GM12878 (cell line): ENCODE results near the gene DGAT2. TPM values are rescaled to one million over a fixed set of nuclear protein-coding genes. Genes with fewer than 3 reads are reported as not detected.
A peak's percentile ranks its signal among the peaks of the same experiment; 100 is the strongest.

Source experiments
- BACH1 ChIP-seq: fragments of 450-650 bp; IDR thresholded peaks from 2 replicates; pipeline ENCODE4 v1.6.1; 2017; ENCODE audit warnings: mild to moderate bottlenecking, borderline replicate concordance
- BMI1 ChIP-seq: fragments of 450-650 bp; IDR thresholded peaks from 2 replicates; pipeline ENCODE4 v1.6.1; 2016; ENCODE audit warnings: mild to moderate bottlenecking, moderate library complexity, borderline replicate concordance
- CEBPB ChIP-seq, 2 experiments: fragments of 150-350 bp in 1 of 2; IDR thresholded peaks; 2 replicates each; pipeline ENCODE4 v1.6.1; 2012 to 2014; ENCODE audit warnings: low read depth in 2 of 2, low read length in 2 of 2, borderline replicate concordance in 1 of 2, inconsistent platforms in 1 of 2
- CREB1 ChIP-seq: IDR thresholded peaks from 2 replicates; pipeline ENCODE4 v1.6.1; 2012; ENCODE audit warnings: low read depth, mild to moderate bottlenecking, inconsistent platforms
- EED ChIP-seq: sonication (generic); IDR thresholded peaks from 2 replicates; pipeline ENCODE4 v1.6.1; 2016; ENCODE audit warnings: antibody characterized with exemption, low read depth
- EGR1 ChIP-seq, 2 experiments: IDR thresholded peaks; 1 replicate in 1 of 2; 2 replicates in 1 of 2; pipeline ENCODE4 v1.6.1; 2011 to 2012; ENCODE audit warnings: low read depth in 2 of 2, low read length in 2 of 2, borderline replicate concordance in 1 of 2, mild to moderate bottlenecking in 1 of 2, moderate library complexity in 1 of 2
- GATAD2B ChIP-seq: fragments of 450-650 bp; conservative IDR thresholded peaks from 2 replicates; pipeline ENCODE4 v1.6.1; 2017; ENCODE audit warnings: low read depth, mild to moderate bottlenecking, moderate library complexity
- KLF5 ChIP-seq: fragments of 450-650 bp; IDR thresholded peaks from 2 replicates; pipeline ENCODE4 v1.6.1; 2014; ENCODE audit warnings: mild to moderate bottlenecking; ENCODE audit not compliant: partially characterized antibody
- MTA2 ChIP-seq: fragments of 450-650 bp; IDR thresholded peaks from 2 replicates; pipeline ENCODE4 v1.6.1; 2016; ENCODE audit warnings: low read depth, mild to moderate bottlenecking, moderate library complexity
- MYB ChIP-seq: fragments of 150-350 bp; IDR thresholded peaks from 2 replicates; pipeline ENCODE4 v1.6.1; 2014; ENCODE audit warnings: mild to moderate bottlenecking, low read depth, low read length, borderline replicate concordance
- NR2F1 ChIP-seq: fragments of 450-650 bp; conservative IDR thresholded peaks from 2 replicates; pipeline ENCODE4 v1.6.1; 2017; ENCODE audit warnings: mild to moderate bottlenecking
- PBX3 ChIP-seq: IDR thresholded peaks from 2 replicates; pipeline ENCODE4 v1.6.1; 2011; ENCODE audit warnings: mild to moderate bottlenecking, low read depth, low read length, moderate library complexity; ENCODE audit not compliant: insufficient replicate concordance
- RFX5 ChIP-seq: IDR thresholded peaks from 2 replicates; pipeline ENCODE4 v1.6.1; 2011; ENCODE audit warnings: low read depth, low read length, improper control_type of control experiment
- SMAD5 ChIP-seq: IDR thresholded peaks from 2 replicates; pipeline ENCODE4 v1.6.1; 2016; ENCODE audit warnings: antibody characterized with exemption, low read depth
- TARDBP ChIP-seq: IDR thresholded peaks from 2 replicates; pipeline ENCODE4 v1.6.1; 2016; ENCODE audit warnings: borderline replicate concordance
- TBL1XR1 ChIP-seq: IDR thresholded peaks from 2 replicates; pipeline ENCODE4 v1.6.1; 2012; ENCODE audit warnings: low read depth, low read length, improper control_type of control experiment
- TCF3 ChIP-seq: IDR thresholded peaks from 2 replicates; pipeline ENCODE4 v1.6.1; 2012; ENCODE audit warnings: low read depth, mild to moderate bottlenecking, low read length, borderline replicate concordance; ENCODE audit not compliant: insufficient read depth
- polyA plus RNA-seq, 11 experiments: library from polyadenylated mRNA; depleted of rRNA in 4 of 11; unstranded in 6 of 11; stranded (reverse) in 5 of 11; fragments of >200 nt; fragmentation: Nextera tagmentation in 4 of 11; fragmentation: Illumina TruSeq in 1 of 11; extraction: Ambion mirVana in 4 of 11; extraction: Trizol in 1 of 11; gene quantifications; 1 replicate in 1 of 11; 2 replicates in 10 of 11; pipeline versions ENCODE4 v1.2.1 to v1.2.3, GENCODE V29; 2011 to 2016; ENCODE audit warnings: inconsistent platforms in 2 of 11, missing spikeins in 2 of 11, low read depth in 1 of 11
- total RNA-seq, 4 experiments: library from RNA; depleted of rRNA in 3 of 4; stranded (reverse); fragments of >200 nt in 3 of 4; fragmentation: Illumina TruSeq in 1 of 4; extraction: Trizol in 1 of 4; gene quantifications; 2 replicates each; pipeline versions ENCODE4 v1.2.1 to v1.2.3, GENCODE V29; 2013 to 2021
- TF ChIP-seq, protein P1 (sequence below): fragments of 450-650 bp; IDR thresholded peaks from 2 replicates; pipeline ENCODE4 v1.6.1; 2018; ENCODE audit warnings: mild to moderate bottlenecking, low read depth, moderate library complexity; ENCODE audit not compliant: partially characterized antibody
- TF ChIP-seq, protein P2 (sequence below): fragments of 450-650 bp; IDR thresholded peaks from 2 replicates; pipeline ENCODE4 v1.6.1; 2017; ENCODE audit warnings: mild to moderate bottlenecking, moderate library complexity

The DGAT2 gene
- total and polyA plus RNA-seq, 10 of the 15 experiments (the other 5 are each of a cell fraction or from before 2014, with no cell fraction given) = 5.1 to 25.9 (median 17.6) TPM

DNA sequence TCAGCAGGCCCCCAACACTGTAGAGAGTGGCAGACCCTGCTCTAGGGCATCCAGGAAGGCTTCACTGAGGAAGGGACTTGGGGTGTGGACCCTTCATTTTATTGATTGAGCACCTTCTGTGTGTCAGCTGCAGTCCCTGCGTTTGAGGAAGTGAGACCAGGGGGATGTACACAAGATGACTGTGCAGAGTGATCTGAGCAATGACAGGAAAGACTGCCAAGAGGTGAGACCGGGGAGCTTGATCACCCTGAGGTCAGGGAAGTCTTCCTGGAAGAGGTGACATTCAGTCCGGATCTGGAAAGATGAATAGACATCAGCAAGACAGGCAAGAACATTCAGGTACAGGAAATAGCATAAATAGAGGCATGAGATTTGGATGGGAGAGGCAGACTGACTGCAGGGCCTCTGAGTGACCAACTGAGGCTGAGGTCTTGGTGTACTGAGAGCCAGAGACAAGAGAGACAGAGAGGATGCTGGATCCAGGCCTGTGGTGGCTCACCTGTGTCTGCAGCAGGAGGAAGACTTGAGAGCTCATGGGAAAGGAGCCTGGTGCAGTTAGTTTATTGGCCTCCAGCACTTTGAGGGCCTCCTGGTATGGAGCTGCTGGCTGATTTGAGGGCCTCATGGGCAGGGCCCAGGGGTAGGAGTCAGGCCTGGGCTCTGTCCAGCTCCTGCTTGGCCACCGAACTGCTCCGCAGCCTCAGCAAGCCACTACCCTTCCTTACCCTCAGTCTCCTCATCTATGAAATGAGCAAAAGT, 5.2 kb downstream of the DGAT2 start (continued):
- TF ChIP-seq KLF5 (peak; percentile 39), SMAD5 (no peak), CEBPB (IDR thresholded peaks at IDR 0.05; ENCODE audit: borderline replicate concordance in 1 of 2, low read depth in 2 of 2, low read length in 2 of 2) (no peak), MTA2 (peak; percentile 80), TBL1XR1 (0 out of 2 replicates have a peak, but pooled peaks have one; percentile 41), RFX5 (no peak), GATAD2B (peak; percentile 80; the same call in 1 of the 2 replicates), TARDBP (peak; percentile 48; the same call in 1 of the 2 replicates), NR2F1 (peak; percentile 88), PBX3 (peak; percentile 88), CREB1 (0 out of 2 replicates have a peak, but pooled peaks have one; percentile 38), EED (peak; percentile 96), BMI1 (peak; percentile 73), TCF3 (peak; percentile 85; the same call in 1 of the 2 replicates), MYB (no peak), EGR1 (IDR thresholded peaks at IDR 0.05; ENCODE audit: borderline replicate concordance in 1 of 2, low read depth in 2 of 2, low read length in 2 of 2) (no peak), BACH1 (peak; percentile 97)
- TF ChIP-seq, protein P1, sequence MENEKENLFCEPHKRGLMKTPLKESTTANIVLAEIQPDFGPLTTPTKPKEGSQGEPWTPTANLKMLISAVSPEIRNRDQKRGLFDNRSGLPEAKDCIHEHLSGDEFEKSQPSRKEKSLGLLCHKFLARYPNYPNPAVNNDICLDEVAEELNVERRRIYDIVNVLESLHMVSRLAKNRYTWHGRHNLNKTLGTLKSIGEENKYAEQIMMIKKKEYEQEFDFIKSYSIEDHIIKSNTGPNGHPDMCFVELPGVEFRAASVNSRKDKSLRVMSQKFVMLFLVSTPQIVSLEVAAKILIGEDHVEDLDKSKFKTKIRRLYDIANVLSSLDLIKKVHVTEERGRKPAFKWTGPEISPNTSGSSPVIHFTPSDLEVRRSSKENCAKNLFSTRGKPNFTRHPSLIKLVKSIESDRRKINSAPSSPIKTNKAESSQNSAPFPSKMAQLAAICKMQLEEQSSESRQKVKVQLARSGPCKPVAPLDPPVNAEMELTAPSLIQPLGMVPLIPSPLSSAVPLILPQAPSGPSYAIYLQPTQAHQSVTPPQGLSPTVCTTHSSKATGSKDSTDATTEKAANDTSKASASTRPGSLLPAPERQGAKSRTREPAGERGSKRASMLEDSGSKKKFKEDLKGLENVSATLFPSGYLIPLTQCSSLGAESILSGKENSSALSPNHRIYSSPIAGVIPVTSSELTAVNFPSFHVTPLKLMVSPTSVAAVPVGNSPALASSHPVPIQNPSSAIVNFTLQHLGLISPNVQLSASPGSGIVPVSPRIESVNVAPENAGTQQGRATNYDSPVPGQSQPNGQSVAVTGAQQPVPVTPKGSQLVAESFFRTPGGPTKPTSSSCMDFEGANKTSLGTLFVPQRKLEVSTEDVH = no peak
- TF ChIP-seq, protein P2, sequence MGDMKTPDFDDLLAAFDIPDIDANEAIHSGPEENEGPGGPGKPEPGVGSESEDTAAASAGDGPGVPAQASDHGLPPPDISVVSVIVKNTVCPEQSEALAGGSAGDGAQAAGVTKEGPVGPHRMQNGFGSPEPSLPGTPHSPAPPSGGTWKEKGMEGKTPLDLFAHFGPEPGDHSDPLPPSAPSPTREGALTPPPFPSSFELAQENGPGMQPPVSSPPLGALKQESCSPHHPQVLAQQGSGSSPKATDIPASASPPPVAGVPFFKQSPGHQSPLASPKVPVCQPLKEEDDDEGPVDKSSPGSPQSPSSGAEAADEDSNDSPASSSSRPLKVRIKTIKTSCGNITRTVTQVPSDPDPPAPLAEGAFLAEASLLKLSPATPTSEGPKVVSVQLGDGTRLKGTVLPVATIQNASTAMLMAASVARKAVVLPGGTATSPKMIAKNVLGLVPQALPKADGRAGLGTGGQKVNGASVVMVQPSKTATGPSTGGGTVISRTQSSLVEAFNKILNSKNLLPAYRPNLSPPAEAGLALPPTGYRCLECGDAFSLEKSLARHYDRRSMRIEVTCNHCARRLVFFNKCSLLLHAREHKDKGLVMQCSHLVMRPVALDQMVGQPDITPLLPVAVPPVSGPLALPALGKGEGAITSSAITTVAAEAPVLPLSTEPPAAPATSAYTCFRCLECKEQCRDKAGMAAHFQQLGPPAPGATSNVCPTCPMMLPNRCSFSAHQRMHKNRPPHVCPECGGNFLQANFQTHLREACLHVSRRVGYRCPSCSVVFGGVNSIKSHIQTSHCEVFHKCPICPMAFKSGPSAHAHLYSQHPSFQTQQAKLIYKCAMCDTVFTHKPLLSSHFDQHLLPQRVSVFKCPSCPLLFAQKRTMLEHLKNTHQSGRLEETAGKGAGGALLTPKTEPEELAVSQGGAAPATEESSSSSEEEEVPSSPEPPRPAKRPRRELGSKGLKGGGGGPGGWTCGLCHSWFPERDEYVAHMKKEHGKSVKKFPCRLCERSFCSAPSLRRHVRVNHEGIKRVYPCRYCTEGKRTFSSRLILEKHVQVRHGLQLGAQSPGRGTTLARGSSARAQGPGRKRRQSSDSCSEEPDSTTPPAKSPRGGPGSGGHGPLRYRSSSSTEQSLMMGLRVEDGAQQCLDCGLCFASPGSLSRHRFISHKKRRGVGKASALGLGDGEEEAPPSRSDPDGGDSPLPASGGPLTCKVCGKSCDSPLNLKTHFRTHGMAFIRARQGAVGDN = no peak
